Measurements from ENCODE around the gene GDPGP1.

Gene GDPGP1

DNA sequence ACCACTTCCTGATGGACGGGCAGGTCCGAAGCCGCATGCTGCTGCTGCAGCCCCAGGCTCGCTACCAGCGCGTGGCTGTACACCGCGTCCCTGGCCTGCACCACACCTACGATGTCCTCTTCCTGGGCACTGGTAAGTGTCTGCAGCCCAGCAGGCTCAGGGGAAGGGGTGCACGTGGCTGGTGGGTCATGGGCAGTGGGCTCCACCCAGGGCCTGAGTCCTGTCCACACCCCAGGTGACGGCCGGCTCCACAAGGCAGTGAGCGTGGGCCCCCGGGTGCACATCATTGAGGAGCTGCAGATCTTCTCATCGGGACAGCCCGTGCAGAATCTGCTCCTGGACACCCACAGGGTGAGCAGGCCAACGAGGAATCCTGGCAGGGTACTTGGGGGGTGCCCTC lies 9.0 kb upstream of the GDPGP1 start:
- no peak for DNase-seq (ENCODE audit: low read depth in 4 of 4, low spot score in 1 of 4)

DNA sequence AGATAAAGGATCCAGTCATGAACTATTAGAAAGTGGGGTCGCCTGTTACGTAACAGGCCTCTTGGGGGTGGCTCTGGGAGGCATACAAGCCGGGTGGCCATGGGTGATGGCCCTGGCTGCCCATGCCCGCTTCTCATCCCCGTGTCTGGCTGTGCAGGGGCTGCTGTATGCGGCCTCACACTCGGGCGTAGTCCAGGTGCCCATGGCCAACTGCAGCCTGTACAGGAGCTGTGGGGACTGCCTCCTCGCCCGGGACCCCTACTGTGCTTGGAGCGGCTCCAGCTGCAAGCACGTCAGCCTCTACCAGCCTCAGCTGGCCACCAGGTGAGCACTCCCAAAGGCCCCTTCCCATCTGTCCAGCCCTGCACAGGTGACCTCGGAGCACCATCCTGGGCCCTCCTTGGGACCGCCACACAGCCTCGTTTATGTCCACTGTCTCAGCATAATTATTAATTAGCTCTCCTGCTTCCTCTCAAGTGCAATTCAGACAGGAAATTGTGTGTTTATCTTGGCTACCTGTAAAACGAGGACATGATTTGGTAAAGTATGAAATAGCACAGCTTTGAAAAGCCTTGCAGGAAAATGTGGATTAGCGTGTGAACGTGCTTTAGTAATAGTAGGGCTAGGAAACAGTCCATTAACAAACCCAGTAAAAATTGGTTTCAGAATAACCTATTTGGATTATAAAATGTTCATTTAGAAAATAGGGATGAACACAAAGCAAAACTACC lies 8.3 kb upstream of the GDPGP1 start:
- no peak for DNase-seq (ENCODE audit: low read depth in 4 of 4, low spot score in 1 of 4)

DNA sequence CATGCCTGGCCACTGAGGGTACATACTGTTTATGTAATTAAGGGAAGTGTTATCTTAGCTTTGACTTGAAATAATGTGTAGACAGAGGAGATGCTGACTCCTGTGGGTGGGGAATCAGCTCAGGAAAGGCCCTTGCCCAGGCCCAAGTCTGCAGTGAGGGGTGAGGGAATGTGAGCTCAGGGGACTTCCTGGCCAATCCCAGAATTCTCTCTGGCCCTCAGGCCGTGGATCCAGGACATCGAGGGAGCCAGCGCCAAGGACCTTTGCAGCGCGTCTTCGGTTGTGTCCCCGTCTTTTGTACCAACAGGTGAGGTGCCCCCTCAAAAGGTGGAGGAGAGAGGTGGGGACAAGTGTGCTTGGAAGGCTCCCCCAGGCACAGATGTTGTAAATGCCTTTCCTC lies 6.7 kb upstream of the GDPGP1 start:
- no peak for DNase-seq (ENCODE audit: low read depth in 4 of 4, low spot score in 1 of 4)

DNA sequence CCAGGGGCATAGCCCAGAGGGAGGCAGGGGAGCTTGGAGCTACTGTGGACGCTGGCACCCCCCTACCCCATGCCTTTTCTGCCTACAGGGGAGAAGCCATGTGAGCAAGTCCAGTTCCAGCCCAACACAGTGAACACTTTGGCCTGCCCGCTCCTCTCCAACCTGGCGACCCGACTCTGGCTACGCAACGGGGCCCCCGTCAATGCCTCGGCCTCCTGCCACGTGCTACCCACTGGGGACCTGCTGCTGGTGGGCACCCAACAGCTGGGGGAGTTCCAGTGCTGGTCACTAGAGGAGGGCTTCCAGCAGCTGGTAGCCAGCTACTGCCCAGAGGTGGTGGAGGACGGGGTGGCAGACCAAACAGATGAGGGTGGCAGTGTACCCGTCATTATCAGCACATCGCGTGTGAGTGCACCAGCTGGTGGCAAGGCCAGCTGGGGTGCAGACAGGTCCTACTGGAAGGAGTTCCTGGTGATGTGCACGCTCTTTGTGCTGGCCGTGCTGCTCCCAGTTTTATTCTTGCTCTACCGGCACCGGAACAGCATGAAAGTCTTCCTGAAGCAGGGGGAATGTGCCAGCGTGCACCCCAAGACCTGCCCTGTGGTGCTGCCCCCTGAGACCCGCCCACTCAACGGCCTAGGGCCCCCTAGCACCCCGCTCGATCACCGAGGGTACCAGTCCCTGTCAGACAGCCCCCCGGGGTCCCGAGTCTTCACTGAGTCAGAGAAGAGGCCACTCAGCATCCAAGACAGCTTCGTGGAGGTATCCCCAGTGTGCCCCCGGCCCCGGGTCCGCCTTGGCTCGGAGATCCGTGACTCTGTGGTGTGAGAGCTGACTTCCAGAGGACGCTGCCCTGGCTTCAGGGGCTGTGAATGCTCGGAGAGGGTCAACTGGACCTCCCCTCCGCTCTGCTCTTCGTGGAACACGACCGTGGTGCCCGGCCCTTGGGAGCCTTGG lies 5.9 kb upstream of the GDPGP1 start:
- DNase-seq (ENCODE audit: low read depth in 4 of 4, low spot score in 1 of 4) = no peak

DNA sequence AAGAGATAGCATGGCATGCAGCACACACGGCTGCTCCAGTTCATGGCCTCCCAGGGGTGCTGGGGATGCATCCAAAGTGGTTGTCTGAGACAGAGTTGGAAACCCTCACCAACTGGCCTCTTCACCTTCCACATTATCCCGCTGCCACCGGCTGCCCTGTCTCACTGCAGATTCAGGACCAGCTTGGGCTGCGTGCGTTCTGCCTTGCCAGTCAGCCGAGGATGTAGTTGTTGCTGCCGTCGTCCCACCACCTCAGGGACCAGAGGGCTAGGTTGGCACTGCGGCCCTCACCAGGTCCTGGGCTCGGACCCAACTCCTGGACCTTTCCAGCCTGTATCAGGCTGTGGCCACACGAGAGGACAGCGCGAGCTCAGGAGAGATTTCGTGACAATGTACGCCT lies 5.0 kb upstream of the GDPGP1 start:
- no peak for DNase-seq (ENCODE audit: low read depth in 4 of 4, low spot score in 1 of 4)

DNA sequence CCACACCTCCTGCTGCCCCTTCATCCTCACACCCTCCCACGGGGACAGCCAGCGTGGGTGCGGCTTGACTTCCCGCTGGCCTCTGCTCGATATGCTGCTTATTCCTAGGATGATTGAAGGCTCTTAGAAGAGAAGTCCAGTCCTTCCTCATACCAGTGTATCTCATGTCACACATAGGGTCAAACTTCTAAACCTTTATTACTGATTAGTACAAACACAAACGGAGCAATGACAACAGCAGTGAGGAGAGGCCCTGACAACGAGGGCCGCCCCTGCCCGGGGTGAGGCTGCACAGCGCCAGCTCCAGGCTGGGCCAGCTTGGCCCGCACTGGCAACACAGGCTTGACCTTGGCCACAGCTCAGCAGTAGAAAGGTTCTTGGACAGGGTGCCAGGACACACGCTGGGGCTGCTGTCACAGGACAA lies 3.9 kb upstream of the GDPGP1 start:
- DNase-seq (ENCODE audit: low read depth in 4 of 4, low spot score in 1 of 4) = no peak

DNA sequence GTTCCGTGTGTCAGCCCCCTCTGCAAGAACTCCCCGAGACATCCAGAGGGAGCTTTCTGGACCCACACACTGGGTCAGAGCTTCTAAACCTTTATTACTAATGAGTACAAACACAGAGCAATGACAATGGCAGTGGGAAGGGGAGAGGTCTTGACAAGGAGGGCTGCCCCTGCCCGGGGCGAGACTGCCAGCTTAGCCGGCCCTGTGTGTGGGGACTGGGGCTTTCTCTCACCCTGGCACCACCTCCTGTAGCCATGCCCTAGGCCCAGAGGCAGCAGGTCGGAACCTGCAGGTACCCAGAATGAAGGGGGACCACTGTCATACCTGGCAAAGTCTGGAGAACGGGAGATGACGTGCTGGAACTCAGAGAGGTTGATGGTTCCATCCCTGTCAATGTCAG lies 3.4 kb upstream of the GDPGP1 start:
- DNase-seq (ENCODE audit: low read depth in 4 of 4, low spot score in 1 of 4) = no peak

DNA sequence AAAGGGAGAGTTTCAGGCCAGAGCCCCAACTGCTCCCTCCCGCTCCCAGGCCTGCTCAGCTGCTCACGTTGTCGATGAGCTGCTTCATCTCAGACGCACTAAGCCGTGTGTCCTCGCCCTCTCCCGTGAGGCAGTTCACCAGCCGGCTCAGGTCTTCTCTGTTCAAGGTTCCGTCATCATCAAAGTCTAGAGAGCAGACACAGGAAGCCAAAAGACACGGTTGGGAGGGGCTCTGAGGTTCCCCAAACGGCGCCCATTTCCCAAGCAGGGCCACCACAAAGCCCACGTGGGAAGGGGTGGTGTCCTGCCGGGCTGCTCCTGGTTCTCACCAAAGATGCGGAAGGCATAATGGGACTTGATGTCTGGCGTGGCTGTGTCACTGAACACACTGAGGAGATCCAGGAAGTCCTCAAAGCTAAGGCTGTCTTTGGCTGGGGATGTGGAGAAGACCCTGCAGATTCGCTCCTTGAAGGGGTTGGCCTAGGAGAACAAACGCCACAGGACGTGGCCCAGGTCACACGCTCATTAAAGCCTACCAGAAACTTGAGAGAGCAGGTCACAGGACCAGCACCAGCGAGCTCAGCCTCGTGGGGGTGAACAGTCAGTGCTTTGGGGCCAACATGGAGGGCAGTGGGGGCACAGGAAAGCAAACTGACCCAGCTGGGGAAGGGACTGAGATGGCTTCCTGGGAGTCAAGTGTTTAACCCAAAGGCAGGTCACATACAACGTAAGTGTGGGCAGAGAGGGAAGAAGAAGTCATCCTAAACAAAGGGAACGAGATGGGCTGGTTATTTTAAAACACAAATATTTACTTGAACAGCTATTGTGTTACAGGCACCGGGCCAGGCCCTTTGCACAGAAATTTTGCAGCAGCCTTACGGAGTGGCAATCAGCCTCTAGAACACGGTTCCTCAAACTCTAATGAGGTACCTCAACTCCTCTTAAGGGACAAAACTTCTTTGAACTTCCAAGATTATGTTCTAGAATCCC lies 2.7 kb upstream of the GDPGP1 start:
- DNase-seq (ENCODE audit: low read depth in 4 of 4, low spot score in 1 of 4) = peak in 3 of 4 experiments; percentile 31 to 45 (median 39)

DNA sequence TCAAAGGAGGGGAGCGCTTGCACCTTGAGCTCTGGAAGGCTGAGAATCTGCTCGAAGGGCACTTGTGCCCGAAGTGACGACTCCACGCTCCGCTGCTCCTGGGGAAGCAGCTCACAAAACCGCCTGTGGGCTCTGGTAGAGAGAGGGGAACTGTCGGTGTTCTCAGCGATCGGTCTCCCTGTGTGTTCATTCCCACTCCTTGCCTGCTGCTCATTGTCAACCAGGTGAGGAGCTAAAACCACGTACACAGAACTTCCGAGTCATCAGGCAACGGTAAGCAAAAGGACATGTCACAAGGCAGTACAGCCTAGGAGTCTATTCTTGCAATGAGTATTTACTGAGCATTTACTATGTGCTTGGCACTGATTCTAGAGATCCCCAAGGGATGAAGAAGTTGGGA lies 1.8 kb upstream of the GDPGP1 start:
- DNase-seq (ENCODE audit: low read depth in 4 of 4, low spot score in 1 of 4) = no peak

DNA sequence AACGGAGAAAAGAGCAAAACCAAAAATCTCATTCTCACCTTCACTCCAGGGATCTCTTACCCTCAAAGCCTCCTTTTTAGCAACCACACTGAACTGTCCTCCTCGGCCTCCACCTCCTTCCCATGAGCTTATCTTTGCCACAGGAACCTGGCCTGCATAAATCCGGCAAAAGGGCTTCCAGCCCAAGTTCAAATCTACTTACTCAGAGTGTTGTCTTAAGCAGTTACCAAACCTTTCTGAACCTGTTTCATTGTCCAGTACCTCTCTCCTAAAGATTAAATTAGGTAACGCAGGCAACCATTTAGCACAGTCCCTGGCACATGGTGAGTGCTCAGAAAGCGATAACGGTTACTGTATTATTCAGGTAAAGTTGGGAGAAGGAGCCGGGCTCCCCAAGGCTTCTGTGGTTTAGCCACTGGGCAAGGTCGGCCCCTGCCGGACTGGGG lies 1.0 kb upstream of the GDPGP1 start:
- DNase-seq (ENCODE audit: low read depth in 4 of 4, low spot score in 1 of 4) = no peak

DNA sequence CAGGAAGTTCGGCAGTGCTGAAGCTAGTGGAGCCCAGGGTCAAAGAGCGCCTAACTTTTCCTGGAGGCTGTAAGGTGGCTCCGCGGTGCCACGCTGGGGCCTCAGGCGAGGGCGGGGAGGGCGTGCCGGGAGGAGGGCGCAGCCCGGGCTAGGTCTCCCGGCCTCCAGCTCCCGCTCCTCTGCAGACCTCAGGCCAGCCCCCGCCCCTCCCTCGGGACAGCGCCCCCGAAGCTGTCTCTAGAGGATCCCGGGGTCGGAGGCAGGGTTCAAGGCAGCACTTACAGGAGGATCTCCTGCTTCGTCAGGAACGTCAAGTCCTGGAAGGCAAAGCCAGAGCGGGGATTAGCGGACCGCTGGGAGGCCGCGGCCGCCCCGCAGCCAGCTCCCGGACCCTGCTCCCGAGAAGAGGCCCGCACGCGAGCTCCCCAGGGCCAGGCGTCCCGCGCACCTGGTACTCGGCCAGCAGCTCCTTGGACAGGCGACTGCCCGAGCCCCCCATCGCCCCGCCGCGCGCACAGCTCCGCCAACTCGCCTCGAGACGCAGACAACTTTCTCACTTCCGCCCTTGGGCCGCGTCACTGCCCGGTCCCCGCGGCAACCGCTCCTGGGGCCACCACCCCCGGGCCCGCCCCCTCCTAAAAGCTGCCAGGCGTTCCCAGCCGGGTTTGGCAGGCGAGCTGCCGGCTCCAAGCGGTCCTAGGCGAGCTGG lies 468 bp upstream of the GDPGP1 start, which contains the start of gene CIB1:
Gene CIB1, minus strand, starts transcription at position 555 of the 709 bp plus-strand sequence. Its CDS starts 56 bp downstream, at position 499.
- peak; percentile 89 to 97 (median 92) for DNase-seq (ENCODE audit: low read depth in 4 of 4, low spot score in 1 of 4)

DNA sequence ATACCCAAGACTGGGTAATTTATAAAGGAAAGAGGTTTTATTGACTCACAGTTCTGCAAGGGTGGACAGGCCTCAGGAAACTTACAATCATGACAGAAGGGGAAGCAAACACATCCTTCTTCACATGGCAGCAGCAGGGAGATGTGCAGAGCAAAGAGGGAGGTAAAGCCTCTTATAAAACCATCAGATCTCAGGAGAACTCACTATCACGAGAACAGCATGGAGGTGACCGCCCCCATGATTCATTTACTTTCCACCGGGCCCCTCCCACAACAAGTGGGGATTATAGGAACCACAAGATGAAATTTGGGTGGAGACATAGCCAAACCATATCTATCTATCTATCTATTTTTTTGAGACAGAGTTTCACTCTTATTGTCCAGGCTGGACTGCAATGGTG lies 5.4 kb downstream of the GDPGP1 start:
- DNase-seq (ENCODE audit: low read depth in 4 of 4, low spot score in 1 of 4) = no peak

DNA sequence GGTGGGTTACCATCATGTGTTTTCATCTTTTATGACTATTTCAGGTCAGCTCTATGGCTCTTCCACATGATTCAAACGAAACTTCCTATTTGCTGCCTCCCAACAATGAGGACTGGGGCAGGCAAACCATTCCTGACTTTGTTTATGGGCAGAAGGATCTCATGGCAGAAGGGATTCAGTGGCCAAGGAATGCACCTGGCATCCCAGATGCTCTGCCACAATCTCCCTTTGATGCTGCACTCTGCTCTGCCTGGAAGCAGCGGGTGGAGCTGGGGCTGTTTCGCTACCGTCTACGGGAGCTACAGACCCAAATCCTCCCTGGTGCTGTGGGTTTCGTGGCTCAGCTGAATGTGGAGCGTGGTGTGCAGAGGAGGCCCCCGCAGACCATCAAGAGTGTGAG lies 6.8 kb downstream of the GDPGP1 start:
- no peak for DNase-seq (ENCODE audit: low read depth in 4 of 4, low spot score in 1 of 4)

DNA sequence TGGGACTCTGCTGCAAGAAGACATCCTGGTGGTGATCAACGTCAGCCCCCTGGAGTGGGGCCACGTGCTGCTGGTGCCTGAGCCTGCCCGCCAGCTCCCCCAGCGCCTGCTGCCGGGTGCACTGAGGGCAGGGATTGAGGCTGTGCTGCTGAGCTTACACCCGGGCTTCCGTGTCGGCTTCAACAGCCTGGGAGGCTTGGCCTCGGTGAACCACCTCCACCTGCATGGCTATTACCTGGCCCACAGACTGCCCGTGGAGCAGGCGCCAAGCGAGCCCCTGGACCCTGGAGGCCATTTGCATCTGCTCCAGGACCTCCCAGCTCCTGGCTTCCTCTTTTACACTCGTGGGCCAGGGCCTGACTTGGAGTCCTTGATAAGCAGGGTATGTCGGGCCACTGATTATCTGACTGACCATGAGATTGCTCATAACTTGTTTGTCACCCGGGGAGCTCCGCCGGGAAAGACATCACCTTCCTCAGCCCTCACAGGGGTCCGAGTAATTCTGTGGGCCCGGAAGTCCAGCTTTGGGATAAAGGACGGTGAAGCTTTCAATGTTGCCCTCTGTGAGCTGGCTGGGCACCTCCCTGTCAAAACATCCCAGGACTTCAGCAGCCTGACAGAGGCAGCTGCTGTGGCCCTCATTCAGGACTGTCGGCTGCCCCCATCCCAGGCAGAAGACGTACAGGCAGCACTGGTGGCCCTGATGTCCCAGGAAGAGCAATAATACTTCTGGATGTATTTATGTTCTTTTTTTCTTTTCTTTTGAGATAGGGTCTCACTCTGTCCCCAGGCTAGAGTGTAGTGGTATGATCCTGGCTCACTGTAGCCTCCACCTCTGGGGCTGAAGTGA lies 7.6 kb downstream of the GDPGP1 start:
- no peak for DNase-seq (ENCODE audit: low read depth in 4 of 4, low spot score in 1 of 4)

DNA sequence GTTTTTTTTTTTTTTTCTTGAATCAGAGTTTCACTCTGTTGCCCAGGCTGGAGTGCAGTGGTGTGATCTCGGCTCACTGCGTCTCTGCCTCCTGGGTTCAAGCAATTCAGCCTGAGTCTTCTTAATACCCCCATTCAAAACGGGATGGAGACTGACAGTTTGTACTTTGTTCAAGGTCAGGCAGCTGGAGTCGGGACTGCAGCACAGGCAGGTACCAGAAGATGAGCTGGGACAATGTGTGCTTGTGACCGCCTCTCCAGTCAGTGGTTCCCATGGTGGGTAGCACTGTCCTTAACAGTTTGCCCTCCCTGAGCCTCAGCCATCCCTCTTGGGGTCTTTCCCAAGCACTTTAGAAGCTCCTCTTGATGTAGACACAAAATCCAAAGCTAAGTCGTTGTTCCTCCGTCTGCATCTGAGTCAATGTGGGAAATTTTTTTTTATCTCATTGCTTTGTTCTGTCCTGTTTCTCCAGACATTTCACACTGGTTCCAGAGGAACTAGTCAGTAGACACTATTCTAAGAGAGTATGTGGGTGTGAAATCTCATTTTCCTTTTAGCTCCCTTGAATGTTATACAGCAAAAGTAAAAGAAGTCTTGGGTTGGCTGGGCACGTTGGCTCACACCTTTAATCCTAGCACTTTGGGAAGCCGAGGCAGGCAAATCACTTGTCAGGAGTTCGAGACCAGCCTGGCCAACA lies 10.1 kb downstream of the GDPGP1 start:
- DNase-seq (ENCODE audit: low read depth in 4 of 4, low spot score in 1 of 4) = no peak

DNA sequence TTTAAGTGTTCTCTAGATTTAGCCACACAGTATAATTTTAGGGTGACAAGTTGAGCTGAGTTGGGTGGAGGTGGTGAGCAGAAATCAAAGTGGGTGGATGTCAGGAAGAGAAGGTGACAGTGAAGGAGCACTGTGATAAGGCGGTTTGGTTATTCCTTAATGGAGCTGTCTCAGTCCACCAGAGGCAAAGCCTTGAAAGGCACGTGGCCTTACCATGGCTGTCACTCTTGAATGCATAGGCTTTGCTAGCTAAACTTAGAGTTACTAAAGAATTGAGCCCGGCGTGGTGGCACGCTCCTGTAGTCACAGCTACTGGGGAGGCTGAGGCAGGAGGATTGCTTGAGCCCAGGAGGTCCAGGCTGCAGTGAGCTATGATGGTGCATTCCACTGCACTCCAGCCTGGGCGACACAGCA lies 14.8 kb downstream of the GDPGP1 start:
- no peak for DNase-seq (ENCODE audit: low read depth in 4 of 4, low spot score in 1 of 4)

DNA sequence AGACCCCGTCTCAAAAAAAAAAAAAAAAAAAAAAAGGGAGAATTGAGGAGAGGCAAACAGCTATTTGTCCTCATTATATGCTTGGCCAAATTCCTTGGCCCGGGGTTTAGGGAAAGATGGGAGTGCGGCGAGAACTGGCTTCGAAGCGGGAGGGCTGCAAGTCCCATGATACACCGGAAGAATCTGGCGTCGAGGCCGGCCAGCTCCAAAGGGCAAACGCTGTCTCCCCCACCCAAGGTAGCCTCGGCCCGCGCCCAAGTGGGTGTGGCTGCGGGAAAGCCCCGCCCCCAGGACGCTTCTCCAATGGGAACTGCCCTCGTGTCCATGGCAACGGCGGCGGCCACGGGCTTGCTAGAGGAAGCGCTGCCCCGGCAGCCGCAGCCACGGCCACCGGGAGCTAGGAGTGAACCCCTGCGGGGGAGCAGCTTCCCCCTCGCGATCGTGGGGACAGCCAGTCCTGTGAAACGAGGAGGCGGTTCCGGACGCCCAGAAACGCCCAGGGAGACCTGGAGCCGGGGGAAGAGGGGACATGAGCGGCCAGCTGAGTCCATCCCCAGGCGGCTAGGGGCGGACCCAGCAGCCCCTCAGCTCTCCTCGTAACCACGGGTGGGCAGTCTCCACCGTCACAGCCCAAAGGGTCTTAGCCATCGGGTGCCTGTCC lies 15.3 kb downstream of the GDPGP1 start, which contains the start of gene TTLL13:
Gene TTLL13, plus strand, starts transcription at position 354 of the 661 bp plus-strand sequence. CDS start 1,075 bp downstream, outside the sequence.
- DNase-seq (ENCODE audit: low read depth in 4 of 4, low spot score in 1 of 4) = peak; percentile 47 to 88 (median 69)

DNA sequence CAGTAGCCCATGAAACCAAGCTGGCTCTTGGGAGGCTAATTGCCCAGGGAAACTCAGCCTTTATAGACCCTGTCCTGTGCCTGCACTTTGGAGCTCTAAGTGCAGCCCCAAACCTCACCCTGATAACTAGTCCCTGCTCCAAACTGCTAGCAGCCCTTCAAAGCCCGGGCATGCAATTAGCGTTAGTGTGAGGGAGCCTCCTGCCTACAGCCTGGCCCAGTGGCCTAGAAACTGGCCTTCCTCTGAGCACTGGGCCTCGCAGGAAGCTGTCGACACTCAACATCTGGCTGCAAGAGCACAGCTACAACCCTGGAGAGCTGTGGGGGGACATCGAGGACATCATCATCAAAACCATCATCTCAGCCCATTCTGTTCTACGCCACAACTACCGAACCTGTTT lies 23.8 kb downstream of the GDPGP1 start:
- no peak for DNase-seq (ENCODE audit: low read depth in 4 of 4, low spot score in 1 of 4)

All from stimulated activated CD4-positive, alpha-beta T cell treated with anti-CD3 and anti-CD28 coated beads, Interleukin-1b, Interleukin-23, amount 100 ng/mL, for 24 hours (primary cell).